ENCODE results near the gene MKRN1. TPM values are rescaled to one million over a fixed set of nuclear protein-coding genes. Genes with fewer than 3 reads are reported as not detected.

Gene MKRN1
- polyA plus RNA-seq, 4 donors = 57.7 to 90.4 (median 70.1) TPM

Other genes starting within 250 kb of the MKRN1 start
- gene SLC37A3, start 81.0 kb downstream of the MKRN1 start, polyA plus RNA-seq = 10 to 100 TPM; 14.1 to 31.9 (median 17.8) TPM
- 1 to 10 TPM in 3 of 4 donors, not detected in 1; 1.6 to 4.9 (median 2.2) TPM for gene RAB19, start 75.4 kb downstream of the MKRN1 start, polyA plus RNA-seq
- gene DENND2A, start 161.3 kb upstream of the MKRN1 start, polyA plus RNA-seq = 1 to 10 TPM in 3 of 4 donors, not detected in 1; 3.0 to 7.0 (median 5.7) TPM
- gene ADCK2, start 193.4 kb upstream of the MKRN1 start, polyA plus RNA-seq = 10 to 100 TPM in 2 of 4 donors, 1 to 10 TPM in 2; 7.6 to 20.1 (median 12.2) TPM
- 100 to 1,000 TPM; 171 to 779 (median 479) TPM for gene NDUFB2, start 217.2 kb upstream of the MKRN1 start, polyA plus RNA-seq